ENCODE measurements around the gene LRRC28. TPM values are rescaled to one million over a fixed set of nuclear protein-coding genes. Genes with fewer than 3 reads are reported as not detected.

Gene LRRC28
- total and polyA plus RNA-seq, 12 donors = 3.0 to 31.9 (median 22.5) TPM

GRCh38 chr15:99303907-99304306 is 52.6 kb downstream of the LRRC28 start:
- peaks cover 0 to 30% (median 25%) of the 10 kb centered on the region in 9 donors for H3K4me1 ChIP-seq
- WGBS, 2 donors = 25 to 37% methylated on average over 4 of the region's 4 CpGs
- H3K4me3 ChIP-seq = no peak overlapping the region
- no peak for TF ChIP-seq CTCF (IDR thresholded peaks at IDR 0.05)
- H3K27me3 ChIP-seq = no peaks in the 10 kb centered on the region
- no peak for DNase-seq
- intact Hi-C loops (cut with DNase I) = loop anchor here in 1 of 10 donors (10.0 kb wide), 1 partner anchor 261 kb away; the partner anchor contains the start of gene MEF2A
- no peak for ATAC-seq
- peak overlapping the region in 1 of 10 donors; percentile 7 for H3K27ac ChIP-seq
- no peaks in the 10 kb centered on the region for H3K9me3 ChIP-seq
- H3K36me3 ChIP-seq = no peaks in the 10 kb centered on the region

GRCh38 chr15:99305761-99306505 is 54.7 kb downstream of the LRRC28 start:
- intact Hi-C loops (cut with DNase I) = loop anchor here in 1 of 10 donors (10.0 kb wide), 1 partner anchor 259 kb away; the partner anchor contains the start of gene MEF2A
- TF ChIP-seq CTCF (IDR thresholded peaks at IDR 0.05) = no peak
- Histone ChIP-seq H3K4me3 (peak overlapping the region in 4 of 10 donors; percentile 15 to 33 (median 22)), H3K36me3 (no peaks in the 10 kb centered on the region), H3K4me1 (peaks cover 0 to 30% (median 25%) of the 10 kb centered on the region in 9 donors), H3K9me3 (no peaks in the 10 kb centered on the region), H3K27me3 (no peaks in the 10 kb centered on the region), H3K27ac (peak overlapping the region in 9 of 10 donors; percentile 23 to 79 (median 67))
- ATAC-seq (peak in 7 of 8 donors; percentile 43 to 84 (median 69)), DNase-seq (peak; percentile 50 to 53)
- WGBS, 2 donors = 19 to 26% methylated on average over 8 of the region's 8 CpGs

GRCh38 chr15:99306694-99307338 is 55.5 kb downstream of the LRRC28 start:
- TF ChIP-seq CTCF (IDR thresholded peaks at IDR 0.05) = no peak
- DNase-seq (peak; percentile 17 to 38), ATAC-seq (peak; percentile 85 to 96 (median 92))
- Histone ChIP-seq H3K4me3 (peak overlapping the region in 5 of 10 donors; percentile 1 to 33 (median 22)), H3K27me3 (no peaks in the 10 kb centered on the region), H3K27ac (peak overlapping the region; percentile 8 to 79 (median 62)), H3K9me3 (peaks cover 0 to 2% (median 0%) of the 10 kb centered on the region in 11 donors), H3K4me1 (peaks cover 0 to 30% (median 25%) of the 10 kb centered on the region in 9 donors), H3K36me3 (no peaks in the 10 kb centered on the region)
- intact Hi-C loops (cut with DNase I) = loop anchor here in 1 of 10 donors (10.0 kb wide), 1 partner anchor 258 kb away; the partner anchor contains the start of gene MEF2A
- 37 to 46% methylated on average over 8 of the region's 8 CpGs for WGBS, 2 donors

- DNase-seq (no peak), ATAC-seq (no peak)
- peak overlapping the region in 1 of 10 donors; percentile 9 for H3K4me3 ChIP-seq
- H3K36me3 ChIP-seq = peaks cover 0 to 7% (median 0%) of the 10 kb centered on the region in 9 donors
- peaks cover 0 to 29% (median 25%) of the 10 kb centered on the region in 9 donors for H3K4me1 ChIP-seq
- intact Hi-C loops (cut with DNase I) = loop anchor here in 1 of 10 donors (10.0 kb wide), 1 partner anchor 257 kb away; the partner anchor contains the start of gene MEF2A
- 42 to 52% methylated on average over 6 of the region's 6 CpGs for WGBS, 2 donors
- H3K27ac ChIP-seq = peak overlapping the region in 5 of 10 donors; percentile 50 to 79 (median 76)
- H3K27me3 ChIP-seq = no peaks in the 10 kb centered on the region
- H3K9me3 ChIP-seq = peaks cover 0 to 11% (median 5%) of the 10 kb centered on the region in 11 donors
- TF ChIP-seq CTCF (IDR thresholded peaks at IDR 0.05) = no peak
These were observed 56.5 kb downstream of the LRRC28 start for GRCh38 chr15:99307735-99308134.
